PC-9 (cell line): Measurements from ENCODE around the gene CYB5D1.

Experiments used
- CTCF ChIP-seq: fragments of 200-600 bp; sonication (generic); conservative IDR thresholded peaks from 2 replicates; pipeline ENCODE4 v1.6.1; 2017; ENCODE audit warnings: mixed run types, antibody characterized with exemption, mild to moderate bottlenecking, moderate library complexity
- EZH2 ChIP-seq: fragments of 200-600 bp; sonication (generic); IDR thresholded peaks from 2 replicates; pipeline ENCODE4 v1.8.0; 2017; ENCODE audit warnings: antibody characterized with exemption, low read depth

- TF ChIP-seq CTCF (no peak), EZH2 (no peak)
Measured at GRCh38 chr17:7818746-7819645, 38.8 kb upstream of the CYB5D1 start.
